Measurements from ENCODE around the gene ADRA1B. TPM values are rescaled to one million over a fixed set of nuclear protein-coding genes. Genes with fewer than 3 reads are reported as not detected.

ADRA1B gene
- total RNA-seq, 4 donors from 2014 or later, result 2.9 to 9.0 (median 5.0) TPM

DNA sequence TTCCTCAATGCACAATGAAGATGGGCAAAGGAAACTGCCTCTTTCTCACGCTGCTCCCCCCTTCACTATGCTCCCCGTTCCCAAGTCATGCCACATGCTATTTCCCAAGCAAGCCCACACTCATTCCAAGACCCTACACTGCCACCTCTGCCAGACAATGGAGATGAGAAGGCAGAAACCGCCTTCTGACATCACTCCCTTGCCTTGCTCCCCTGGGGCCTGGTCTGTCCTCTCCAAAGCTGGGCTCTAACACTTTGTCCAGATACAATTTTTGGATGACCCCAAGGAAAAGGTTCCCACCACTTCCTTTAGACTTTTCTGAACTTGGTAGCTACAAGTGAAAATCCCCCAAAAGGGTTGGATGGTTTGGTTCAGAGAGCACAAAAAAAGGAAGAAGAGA is 7.2 kb upstream of the ADRA1B start:
- H3K27me3 ChIP-seq, result no peaks in the 10 kb centered on the region
- no peak for DNase-seq
- 50 to 90% methylated on average over 3 of the region's 3 CpGs for WGBS, 2 donors (ENCODE audit: low coverage in 1 of 2)
- intact Hi-C loops (cut with DNase I; ENCODE audit: low total_unique reads) (loop anchor here (5.0 kb wide), 1 partner anchor 1762 kb away; no protein-coding TSS in a partner anchor), in situ Hi-C loops (cut with MboI; ENCODE audit: low pct_ligation_motif_present in 1 of 4, low pct_unique_long_range_greater_than_20kb in 1 of 4, low sequenced_read_pairs in 3 of 4) (no loop called here)
- no peaks in the 10 kb centered on the region for H3K36me3 ChIP-seq
- no peak for TF ChIP-seq POLR2A (IDR thresholded peaks at IDR 0.05)
- TF ChIP-seq, protein P1, sequence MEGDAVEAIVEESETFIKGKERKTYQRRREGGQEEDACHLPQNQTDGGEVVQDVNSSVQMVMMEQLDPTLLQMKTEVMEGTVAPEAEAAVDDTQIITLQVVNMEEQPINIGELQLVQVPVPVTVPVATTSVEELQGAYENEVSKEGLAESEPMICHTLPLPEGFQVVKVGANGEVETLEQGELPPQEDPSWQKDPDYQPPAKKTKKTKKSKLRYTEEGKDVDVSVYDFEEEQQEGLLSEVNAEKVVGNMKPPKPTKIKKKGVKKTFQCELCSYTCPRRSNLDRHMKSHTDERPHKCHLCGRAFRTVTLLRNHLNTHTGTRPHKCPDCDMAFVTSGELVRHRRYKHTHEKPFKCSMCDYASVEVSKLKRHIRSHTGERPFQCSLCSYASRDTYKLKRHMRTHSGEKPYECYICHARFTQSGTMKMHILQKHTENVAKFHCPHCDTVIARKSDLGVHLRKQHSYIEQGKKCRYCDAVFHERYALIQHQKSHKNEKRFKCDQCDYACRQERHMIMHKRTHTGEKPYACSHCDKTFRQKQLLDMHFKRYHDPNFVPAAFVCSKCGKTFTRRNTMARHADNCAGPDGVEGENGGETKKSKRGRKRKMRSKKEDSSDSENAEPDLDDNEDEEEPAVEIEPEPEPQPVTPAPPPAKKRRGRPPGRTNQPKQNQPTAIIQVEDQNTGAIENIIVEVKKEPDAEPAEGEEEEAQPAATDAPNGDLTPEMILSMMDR (IDR thresholded peaks at IDR 0.05), result no peak
- no peak for TF ChIP-seq EP300 (IDR thresholded peaks at IDR 0.05; ENCODE audit: low read depth)
- TF ChIP-seq POLR2AphosphoS5 (IDR thresholded peaks at IDR 0.05), result no peak
- no peak overlapping the region for H3K4me3 ChIP-seq
- H3K4me1 ChIP-seq, result peaks cover 4 to 51% (median 14%) of the 10 kb centered on the region in 4 donors
- H3K27ac ChIP-seq, result no peak overlapping the region
- H3K9me3 ChIP-seq, result no peaks in the 10 kb centered on the region

DNA sequence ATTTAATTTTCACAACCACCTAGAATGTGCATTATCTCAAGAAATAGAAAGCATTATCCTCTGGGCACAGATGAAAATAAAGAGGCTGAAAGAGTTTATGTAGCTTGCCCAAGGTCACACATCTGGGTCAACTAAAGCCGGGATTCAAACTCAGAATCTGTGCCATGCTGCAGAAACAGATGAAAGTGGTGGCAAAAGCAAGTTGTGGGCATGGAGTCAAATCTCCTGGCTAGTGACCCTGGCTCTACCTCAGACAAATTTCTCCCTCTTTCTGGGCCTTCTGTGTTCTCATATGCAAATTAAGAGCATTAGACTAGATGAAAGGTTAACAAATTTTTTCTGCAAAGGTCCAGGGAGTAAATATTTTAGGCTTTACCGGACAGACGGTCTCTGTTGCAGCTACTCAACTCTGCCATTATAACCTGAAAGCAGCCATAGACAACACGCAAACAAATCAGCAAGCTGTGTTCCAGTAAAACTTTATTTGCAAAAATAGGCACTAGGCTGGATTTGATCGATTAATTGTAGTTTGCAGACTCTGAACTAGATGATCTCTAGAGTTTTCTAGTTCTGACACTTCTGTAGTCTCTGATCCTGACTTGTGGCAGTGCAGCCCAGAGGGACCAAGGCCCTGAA is 6.0 kb upstream of the ADRA1B start:
- no peaks in the 10 kb centered on the region for H3K27me3 ChIP-seq
- H3K36me3 ChIP-seq, result no peaks in the 10 kb centered on the region
- no peak overlapping the region for H3K4me3 ChIP-seq
- WGBS, 2 donors (ENCODE audit: low coverage in 1 of 2), result 92 to 98% methylated on average over 5 of the region's 5 CpGs
- no peak overlapping the region for H3K27ac ChIP-seq
- in situ Hi-C loops (cut with MboI; ENCODE audit: low pct_ligation_motif_present in 1 of 4, low pct_unique_long_range_greater_than_20kb in 1 of 4, low sequenced_read_pairs in 3 of 4) (loop anchor here in 1 of 4 donors (10.0 kb wide), 1 partner anchor 466 kb away; no protein-coding TSS in a partner anchor), intact Hi-C loops (cut with DNase I; ENCODE audit: low total_unique reads) (no loop called here)
- DNase-seq, result no peak
- TF ChIP-seq, protein P1 (IDR thresholded peaks at IDR 0.05), result no peak
- TF ChIP-seq POLR2AphosphoS5 (IDR thresholded peaks at IDR 0.05), result no peak
- no peak for TF ChIP-seq EP300 (IDR thresholded peaks at IDR 0.05; ENCODE audit: low read depth)
- TF ChIP-seq POLR2A (IDR thresholded peaks at IDR 0.05), result no peak
- H3K4me1 ChIP-seq, result peaks cover under 1 to 44% (median 12%) of the 10 kb centered on the region in 4 donors
- no peaks in the 10 kb centered on the region for H3K9me3 ChIP-seq

DNA sequence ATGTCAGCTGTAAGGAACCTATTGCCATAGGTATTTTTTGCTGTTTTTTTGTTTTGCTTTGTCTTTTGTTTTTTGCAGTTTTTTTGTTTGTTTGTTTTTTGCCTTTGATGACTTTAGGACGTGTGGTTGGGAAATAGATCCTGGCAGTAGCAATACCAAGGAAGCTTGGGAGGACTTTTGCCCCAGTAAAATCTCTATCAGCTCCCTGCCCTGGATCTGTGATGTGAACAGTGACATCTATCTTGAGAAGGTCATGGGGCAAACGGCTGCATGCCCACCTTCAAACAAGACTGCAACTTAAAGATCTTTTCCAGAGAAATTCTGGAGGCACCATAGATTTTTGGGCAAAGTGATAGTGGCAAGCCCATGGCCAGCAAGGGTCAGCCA is 5.4 kb upstream of the ADRA1B start:
- TF ChIP-seq POLR2AphosphoS5 (IDR thresholded peaks at IDR 0.05) (no peak), EP300 (IDR thresholded peaks at IDR 0.05; ENCODE audit: low read depth) (no peak), POLR2A (IDR thresholded peaks at IDR 0.05) (no peak)
- TF ChIP-seq, protein P1 (IDR thresholded peaks at IDR 0.05), result no peak
- WGBS, 2 donors (ENCODE audit: low coverage in 1 of 2), result 22 to 46% methylated on average over 1 to 2 of the region's 2 CpGs
- no peaks in the 10 kb centered on the region for H3K27me3 ChIP-seq
- no peak overlapping the region for H3K4me3 ChIP-seq
- DNase-seq, result no peak
- no peaks in the 10 kb centered on the region for H3K9me3 ChIP-seq
- peak overlapping the region in 1 of 4 donors; percentile 28 for H3K27ac ChIP-seq
- in situ Hi-C loops (cut with MboI; ENCODE audit: low pct_ligation_motif_present in 1 of 4, low pct_unique_long_range_greater_than_20kb in 1 of 4, low sequenced_read_pairs in 3 of 4), result loop anchor here in 1 of 4 donors (10.0 kb wide), 1 partner anchor 466 kb away; no protein-coding TSS in a partner anchor
- H3K4me1 ChIP-seq, result peaks cover 0 to 44% (median 13%) of the 10 kb centered on the region in 4 donors
- H3K36me3 ChIP-seq, result no peaks in the 10 kb centered on the region
- intact Hi-C loops (cut with DNase I; ENCODE audit: low total_unique reads), result no loop called here

DNA sequence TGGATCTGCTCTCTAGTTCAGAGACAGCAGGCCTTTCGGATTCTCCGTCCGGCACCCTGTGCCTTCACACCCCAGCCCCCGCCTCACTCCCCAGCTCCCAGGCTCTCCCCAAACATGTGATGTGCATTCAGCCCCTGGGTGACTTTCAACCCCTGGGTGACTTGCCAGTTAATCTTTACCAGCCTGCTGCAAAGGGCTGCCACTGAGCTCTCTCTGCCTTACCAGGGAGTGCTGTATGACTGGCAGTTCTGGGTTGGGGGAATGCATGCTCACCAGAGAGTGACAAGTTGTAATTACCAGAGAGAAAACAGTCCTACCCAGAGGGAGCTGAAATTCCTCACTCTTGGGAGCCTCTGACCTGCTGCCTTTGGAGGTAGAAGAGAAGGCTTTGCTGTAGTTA is 4.9 kb upstream of the ADRA1B start:
- no peaks in the 10 kb centered on the region for H3K36me3 ChIP-seq
- H3K27me3 ChIP-seq, result peaks cover 5% of the 10 kb centered on the region
- 95% methylated on average over 4 of the region's 4 CpGs; no CpG with 5 or more reads in 1 of the 2 donors for WGBS, 2 donors (ENCODE audit: low coverage in 1 of 2)
- intact Hi-C loops (cut with DNase I; ENCODE audit: low total_unique reads) (no loop called here), in situ Hi-C loops (cut with MboI; ENCODE audit: low pct_ligation_motif_present in 1 of 4, low pct_unique_long_range_greater_than_20kb in 1 of 4, low sequenced_read_pairs in 3 of 4) (loop anchor here in 1 of 4 donors (10.0 kb wide), 1 partner anchor 467 kb away; no protein-coding TSS in a partner anchor)
- no peaks in the 10 kb centered on the region for H3K9me3 ChIP-seq
- TF ChIP-seq, protein P1 (IDR thresholded peaks at IDR 0.05), result no peak
- no peak for TF ChIP-seq POLR2A (IDR thresholded peaks at IDR 0.05)
- TF ChIP-seq POLR2AphosphoS5 (IDR thresholded peaks at IDR 0.05), result no peak
- no peak for TF ChIP-seq EP300 (IDR thresholded peaks at IDR 0.05; ENCODE audit: low read depth)
- DNase-seq, result no peak
- no peak overlapping the region for H3K4me3 ChIP-seq
- H3K4me1 ChIP-seq, result peaks cover 0 to 41% (median 13%) of the 10 kb centered on the region in 4 donors
- peak overlapping the region in 2 of 4 donors; percentile 24 to 28 for H3K27ac ChIP-seq

Data from transverse colon (tissue), 4 donors.